Heart right ventricle (tissue), 16 donors: ENCODE data around the gene GSE1. TPM values are rescaled to one million over a fixed set of nuclear protein-coding genes. Genes with fewer than 3 reads are reported as not detected.

Experiments
- ATAC-seq, 8 donors: fragments of 200-7000 bp; cut with Tn5 transposase; one replicate each; pipeline ENCODE4 v1.9.1; 2020; ENCODE audit warnings: mild to moderate bottlenecking in 8 of 8, moderate library complexity in 8 of 8, moderate number of reproducible peaks in 1 of 8
- DNase-seq, 2 donors: peaks; one replicate each; pipeline ENCODE4 v3.0.0-alpha.2; 2020
- H3K27ac ChIP-seq, 10 donors: fragments of 200-600 bp; sonication (generic) in 2 of 10; one replicate each; pipeline versions ENCODE4 v1.5.0 to v1.8.0; 2020 to 2022; ENCODE audit warnings: mild to moderate bottlenecking in 3 of 10
- H3K27me3 ChIP-seq, 7 donors: fragments of 200-600 bp; one replicate each; pipeline ENCODE4 v1.8.0; 2021 to 2022; ENCODE audit warnings: mild to moderate bottlenecking in 2 of 7
- H3K36me3 ChIP-seq, 9 donors: fragments of 200-600 bp; sonication (generic) in 1 of 9; one replicate each; pipeline versions ENCODE4 v1.5.0 to v1.8.0; 2020 to 2022; ENCODE audit warnings: mild to moderate bottlenecking in 2 of 9
- H3K4me1 ChIP-seq, 9 donors: fragments of 200-600 bp; sonication (generic) in 1 of 9; one replicate each; pipeline versions ENCODE4 v1.5.0 to v1.8.0; 2020 to 2022; ENCODE audit warnings: mild to moderate bottlenecking in 4 of 9
- H3K4me3 ChIP-seq, 10 donors: fragments of 200-600 bp; sonication (generic) in 2 of 10; one replicate each; pipeline versions ENCODE4 v1.5.0 to v1.8.0; 2020 to 2022; ENCODE audit warnings: mild to moderate bottlenecking in 7 of 10, moderate library complexity in 2 of 10
- H3K9me3 ChIP-seq, 11 donors: fragments of 200-600 bp in 10 of 11; sonication (generic) in 2 of 11; one replicate each; pipeline versions ENCODE4 v1.5.0 to v1.8.0; 2013 to 2022; ENCODE audit warnings: mild to moderate bottlenecking in 2 of 11, control low read depth in 1 of 11, moderate library complexity in 1 of 11
- WGBS, 2 donors: extraction: QIAGEN DNeasy Blood & Tissue Kit; methylation state at CpG; one replicate each; pipeline ENCODE4 v1.1.7; 2013; ENCODE audit warnings: inconsistent platforms in 1 of 2; 5-methylcytosine and 5-hydroxymethylcytosine counted together
- intact Hi-C, 10 donors: fragments of 100-400 bp; cut with DNase I; formaldehyde crosslinking; loops; one replicate each; pipeline versions ENCODE4 v1.11.1 to v1.14.2; 2022
- polyA plus RNA-seq, 2 donors: library from polyadenylated mRNA; stranded (reverse); fragments of 200-250 nt; gene quantifications; one replicate each; pipeline ENCODE4 v1.2.3, GENCODE V29; 2013
- total RNA-seq, 10 donors: library from RNA; stranded (reverse); fragmentation: NEBNext Ultra II Directional in 3 of 10; extraction: Animal tissue kit (Norgen Biotek cat#: 25700) in 3 of 10; gene quantifications; one replicate each; pipeline versions ENCODE4 v1.2.1 to v1.2.4, GENCODE V29; 2021 to 2023
- TF ChIP-seq, protein P1 (sequence below), 9 donors: fragments of 200-600 bp; sonication (generic) in 2 of 9; IDR thresholded peaks; one replicate each; pipeline versions ENCODE4 v1.5.0 to v1.8.0; 2021 to 2022; ENCODE audit warnings: antibody characterized with exemption in 9 of 9, mild to moderate bottlenecking in 5 of 9, moderate library complexity in 1 of 9
- donor health status: Arrhythmogenic right ventricular cardiomyopathy.
- donor health status: ischemic (EF 13 %, LVEDD 7.1; RV severe dilation, severe dysfunction).
- donor health status: healthy with polysubstance abuse.
- donor health status: DM: no; HTN: yes; CAD: no.
- donor health status: DM: no; HTN: no; CAD: no.
- donor health status: ischemic (EF 25% LVEDD 6.9; RV normal size, moderate dysfunction).
- donor health status: ischemic (EF 25% LVEDD 5.7; RV mildly dilated, moderate dysfunction).
- donor health status: healthy.
- donor health status: DM: yes; HTN: yes; CAD: no.
- donor health status: Ischemic cardiomyopathy.
- donor health status: ischemic (EF 35%, LVEDD 5.7; RV mildly dilated, moderate dysfunction).
- donor health status: nonischemic (EF 11% LVEDD 7.7; RV severe dilation, severe dysfunction).
- donor health status: DM: yes; HTN: yes; CAD: no.
- donor health status: PGD.
- donor health status: ischemic (EF 29% LVEDD 5.4; RV normal size, mild dysfunction).
- donor health status: nonischemic (EF 23%, LVEDD 6.1; RV moderate dilation, normal function).

The GSE1 gene
- total and polyA plus RNA-seq, 12 donors = 15.6 to 53.2 (median 32.6) TPM

DNA sequence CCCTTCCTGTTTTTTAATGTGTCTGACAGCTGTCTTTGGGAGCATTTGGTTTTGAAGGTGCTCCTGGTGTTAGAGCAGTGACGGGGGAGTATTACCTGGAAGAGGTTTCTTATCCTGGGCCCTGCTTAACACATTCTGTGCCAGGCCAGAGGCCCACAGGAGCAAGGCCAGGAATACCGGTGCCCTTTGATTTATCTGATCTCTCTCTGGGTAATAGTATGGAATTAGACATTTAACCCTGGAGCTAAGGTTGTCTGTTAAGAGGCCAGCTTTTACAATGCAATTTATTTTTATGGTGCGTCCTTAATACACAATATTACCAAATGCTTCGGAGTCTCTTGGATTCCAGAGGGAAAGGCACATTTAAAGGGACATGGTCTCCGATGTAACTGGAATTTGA, 37.2 kb upstream of the GSE1 start:
- Histone ChIP-seq H3K27me3 (no peaks in the 10 kb centered on the region), H3K36me3 (no peaks in the 10 kb centered on the region), H3K4me1 (peaks cover 30 to 68% (median 51%) of the 10 kb centered on the region in 9 donors), H3K4me3 (peak overlapping the region in 1 of 10 donors; percentile 31), H3K27ac (peak overlapping the region in 2 of 10 donors; percentile 18 to 79), H3K9me3 (no peaks in the 10 kb centered on the region)
- WGBS, 2 donors = 60 to 61% methylated on average over 5 of the region's 5 CpGs
- TF ChIP-seq, protein P1, sequence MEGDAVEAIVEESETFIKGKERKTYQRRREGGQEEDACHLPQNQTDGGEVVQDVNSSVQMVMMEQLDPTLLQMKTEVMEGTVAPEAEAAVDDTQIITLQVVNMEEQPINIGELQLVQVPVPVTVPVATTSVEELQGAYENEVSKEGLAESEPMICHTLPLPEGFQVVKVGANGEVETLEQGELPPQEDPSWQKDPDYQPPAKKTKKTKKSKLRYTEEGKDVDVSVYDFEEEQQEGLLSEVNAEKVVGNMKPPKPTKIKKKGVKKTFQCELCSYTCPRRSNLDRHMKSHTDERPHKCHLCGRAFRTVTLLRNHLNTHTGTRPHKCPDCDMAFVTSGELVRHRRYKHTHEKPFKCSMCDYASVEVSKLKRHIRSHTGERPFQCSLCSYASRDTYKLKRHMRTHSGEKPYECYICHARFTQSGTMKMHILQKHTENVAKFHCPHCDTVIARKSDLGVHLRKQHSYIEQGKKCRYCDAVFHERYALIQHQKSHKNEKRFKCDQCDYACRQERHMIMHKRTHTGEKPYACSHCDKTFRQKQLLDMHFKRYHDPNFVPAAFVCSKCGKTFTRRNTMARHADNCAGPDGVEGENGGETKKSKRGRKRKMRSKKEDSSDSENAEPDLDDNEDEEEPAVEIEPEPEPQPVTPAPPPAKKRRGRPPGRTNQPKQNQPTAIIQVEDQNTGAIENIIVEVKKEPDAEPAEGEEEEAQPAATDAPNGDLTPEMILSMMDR (IDR thresholded peaks at IDR 0.05) = no peak
- ATAC-seq (no peak), DNase-seq (no peak)
- intact Hi-C loops = no loop called here

GRCh38 chr16:85576944-85577343, 36.2 kb upstream of the GSE1 start:
- Histone ChIP-seq H3K4me1 (peaks cover 30 to 61% (median 50%) of the 10 kb centered on the region in 9 donors), H3K4me3 (no peak overlapping the region), H3K9me3 (no peaks in the 10 kb centered on the region), H3K27ac (no peak overlapping the region), H3K27me3 (no peaks in the 10 kb centered on the region), H3K36me3 (no peaks in the 10 kb centered on the region)
- TF ChIP-seq, protein P1 (IDR thresholded peaks at IDR 0.05) = no peak
- DNase-seq (no peak), ATAC-seq (no peak)
- intact Hi-C loops = no loop called here
- 84 to 87% methylated on average over 12 of the region's 12 CpGs for WGBS, 2 donors

GRCh38 chr16:85577899-85578598, 35.1 kb upstream of the GSE1 start:
- Histone ChIP-seq H3K27me3 (no peaks in the 10 kb centered on the region), H3K4me3 (no peak overlapping the region), H3K4me1 (peaks cover 30 to 57% (median 48%) of the 10 kb centered on the region in 9 donors), H3K27ac (no peak overlapping the region), H3K9me3 (no peaks in the 10 kb centered on the region), H3K36me3 (no peaks in the 10 kb centered on the region)
- DNase-seq = no peak
- TF ChIP-seq, protein P1 (IDR thresholded peaks at IDR 0.05) = no peak
- 84 to 86% methylated on average over 20 of the region's 20 CpGs for WGBS, 2 donors
- ATAC-seq = no peak
- intact Hi-C loops = no loop called here

GRCh38 chr16:85578599-85578948, 34.5 kb upstream of the GSE1 start:
- intact Hi-C loops = no loop called here
- WGBS, 2 donors = 94 to 97% methylated on average over 5 of the region's 5 CpGs
- TF ChIP-seq, protein P1 (IDR thresholded peaks at IDR 0.05) = no peak
- DNase-seq = no peak
- no peaks in the 10 kb centered on the region for H3K9me3 ChIP-seq
- H3K27me3 ChIP-seq = no peaks in the 10 kb centered on the region
- H3K36me3 ChIP-seq = no peaks in the 10 kb centered on the region
- H3K27ac ChIP-seq = no peak overlapping the region
- no peak for ATAC-seq
- H3K4me3 ChIP-seq = no peak overlapping the region
- H3K4me1 ChIP-seq = peaks cover 24 to 52% (median 42%) of the 10 kb centered on the region in 9 donors
